Subcutaneous abdominal adipose tissue (tissue), 5 donors: ENCODE data around the gene SRCIN1.
"Not testable (repeated sequence)": the region's sequence is repeated elsewhere in the genome, so short reads cannot be mapped to it uniquely, and the experiment has no call there.

Experiments used
- H3K27ac ChIP-seq: one replicate; pipeline ENCODE4 v1.7.0; 2013; ENCODE audit warnings: low read depth, mild to moderate bottlenecking, inconsistent platforms, low read length, moderate library complexity
- H3K27me3 ChIP-seq, 5 donors: one replicate each; pipeline ENCODE4 v1.7.0; 2013; ENCODE audit warnings: low read length in 5 of 5, inconsistent platforms in 1 of 5; ENCODE audit not compliant: control insufficient read depth in 5 of 5, insufficient read depth in 4 of 5
- H3K36me3 ChIP-seq, 5 donors: one replicate each; pipeline ENCODE4 v1.7.0; 2013; ENCODE audit warnings: low read length in 5 of 5; ENCODE audit not compliant: control insufficient read depth in 5 of 5, insufficient read depth in 5 of 5
- H3K4me1 ChIP-seq, 5 donors: one replicate each; pipeline ENCODE4 v1.7.0; 2013; ENCODE audit warnings: low read length in 5 of 5, mild to moderate bottlenecking in 3 of 5, moderate library complexity in 1 of 5; ENCODE audit not compliant: control insufficient read depth in 5 of 5, insufficient read depth in 5 of 5
- H3K4me3 ChIP-seq, 5 donors: one replicate each; pipeline ENCODE4 v1.7.0; 2013; ENCODE audit warnings: low read length in 5 of 5, low read depth in 1 of 5
- H3K9ac ChIP-seq, 5 donors: one replicate each; pipeline ENCODE4 v1.7.0; 2013; ENCODE audit warnings: low read length in 5 of 5, mild to moderate bottlenecking in 4 of 5, moderate library complexity in 3 of 5
- H3K9me3 ChIP-seq, 5 donors: one replicate each; pipeline ENCODE4 v1.7.0; 2013; ENCODE audit warnings: low read length in 5 of 5; ENCODE audit not compliant: control insufficient read depth in 5 of 5
- donor health status: healthy.
- donor health status: healthy.
- donor health status: healthy.
- donor health status: healthy.
- donor health status: healthy.

SRCIN1 gene

DNA sequence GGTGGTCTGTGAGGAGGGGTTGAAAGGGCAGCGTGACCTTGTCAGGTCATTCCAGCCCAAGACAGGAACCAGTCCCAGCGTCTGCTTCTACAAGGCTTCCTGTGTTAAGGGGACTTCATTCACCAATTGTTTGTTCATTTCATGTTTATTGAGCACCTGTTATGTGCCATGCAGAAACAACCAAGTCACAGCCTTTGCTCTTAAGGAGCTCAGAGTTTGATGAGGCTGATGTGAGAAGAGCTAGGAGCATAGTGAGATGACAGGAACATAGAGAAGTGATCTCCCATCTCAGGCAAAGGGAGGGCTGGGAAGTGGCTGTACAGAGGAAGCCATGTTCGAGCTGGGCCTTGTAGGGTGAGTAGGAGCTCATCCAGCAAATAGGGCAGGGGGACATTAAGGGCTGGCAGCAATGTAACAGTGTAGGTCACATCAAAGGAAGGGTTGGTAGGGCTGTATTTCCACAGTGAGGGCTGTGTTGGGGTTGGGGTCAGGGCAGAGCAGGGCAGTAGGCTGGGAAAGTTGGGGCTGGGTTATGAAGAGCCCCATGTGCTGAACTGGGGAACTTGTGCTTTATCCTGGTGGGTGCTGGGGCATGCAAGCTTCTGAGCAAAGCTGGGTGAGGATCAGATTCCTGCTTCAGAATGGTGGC is 97.7 kb downstream of the SRCIN1 start:
- Histone ChIP-seq H3K9me3 (no peaks in the 10 kb centered on the region), H3K4me3 (no peak overlapping the region), H3K27me3 (peaks cover 0 to 14% (median 3%) of the 10 kb centered on the region in 5 donors), H3K36me3 (peaks cover 0 to 43% (median 27%) of the 10 kb centered on the region in 5 donors), H3K27ac (no peak overlapping the region), H3K9ac (no peak overlapping the region), H3K4me1 (peaks cover 0 to 13% (median 9%) of the 10 kb centered on the region in 5 donors)

DNA sequence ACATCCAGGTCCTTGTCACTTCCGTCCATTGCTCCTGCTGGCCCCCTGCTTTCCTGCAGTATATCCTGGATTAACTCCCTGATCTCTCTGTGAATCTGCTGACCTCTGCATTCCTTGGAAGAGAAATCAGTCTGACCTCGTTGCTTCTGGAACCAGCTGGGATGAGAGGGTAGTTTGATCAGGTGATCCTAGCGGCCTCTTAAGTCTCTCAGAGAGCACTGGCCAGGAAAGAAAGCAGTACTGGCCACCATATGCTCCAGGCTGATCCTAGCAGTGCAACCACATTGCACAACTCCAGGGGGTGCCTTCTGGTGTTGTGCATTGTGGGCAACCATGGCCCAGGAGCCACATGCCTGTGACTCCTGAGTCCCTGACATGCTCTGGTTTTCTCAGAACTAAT is 98.3 kb downstream of the SRCIN1 start:
- peaks cover 0 to 46% (median 33%) of the 10 kb centered on the region in 5 donors for H3K36me3 ChIP-seq
- H3K27me3 ChIP-seq, result peaks cover 0 to 12% (median 3%) of the 10 kb centered on the region in 5 donors
- H3K9ac ChIP-seq, result no peak overlapping the region
- H3K4me1 ChIP-seq, result peaks cover 0 to 13% (median 9%) of the 10 kb centered on the region in 5 donors
- H3K27ac ChIP-seq, result no peak overlapping the region
- H3K4me3 ChIP-seq, result no peak overlapping the region
- no peaks in the 10 kb centered on the region for H3K9me3 ChIP-seq

DNA sequence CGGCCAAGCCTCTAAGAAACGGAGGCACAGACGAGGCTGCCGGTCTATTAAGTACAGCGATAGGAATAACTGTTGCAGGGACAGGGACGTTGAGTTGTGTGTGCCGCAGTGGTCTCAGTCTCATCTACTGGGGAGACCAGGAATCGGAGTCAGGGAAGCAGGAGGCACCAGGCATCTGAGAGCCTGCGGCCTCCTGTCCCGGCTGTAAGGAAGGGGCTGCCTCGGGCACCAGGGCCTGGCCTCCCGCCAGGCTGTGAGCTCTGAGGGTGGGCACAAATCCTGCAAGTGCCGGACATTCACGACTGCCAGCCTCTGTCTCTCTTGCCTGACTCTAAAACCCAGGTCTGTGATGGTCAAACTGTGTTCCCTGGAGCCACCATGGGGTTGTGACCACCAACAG is 101.5 kb downstream of the SRCIN1 start:
- Histone ChIP-seq H3K4me1 (peaks cover 0 to 3% (median 0%) of the 10 kb centered on the region in 5 donors), H3K9ac (no peak overlapping the region), H3K27ac (no peak overlapping the region), H3K9me3 (no peaks in the 10 kb centered on the region), H3K4me3 (no peak overlapping the region), H3K36me3 (peaks cover 0 to 47% (median 40%) of the 10 kb centered on the region in 5 donors), H3K27me3 (no peaks in the 10 kb centered on the region)

GRCh38 chr17:38503286-38503913 is 102.4 kb downstream of the SRCIN1 start:
- not testable (repeated sequence) for H3K9me3 ChIP-seq, H3K4me1 ChIP-seq, H3K27ac ChIP-seq, H3K4me3 ChIP-seq, H3K27me3 ChIP-seq, H3K9ac ChIP-seq
- H3K36me3 ChIP-seq, result peaks cover 0 to 52% (median 44%) of the 10 kb centered on the region in 5 donors

DNA sequence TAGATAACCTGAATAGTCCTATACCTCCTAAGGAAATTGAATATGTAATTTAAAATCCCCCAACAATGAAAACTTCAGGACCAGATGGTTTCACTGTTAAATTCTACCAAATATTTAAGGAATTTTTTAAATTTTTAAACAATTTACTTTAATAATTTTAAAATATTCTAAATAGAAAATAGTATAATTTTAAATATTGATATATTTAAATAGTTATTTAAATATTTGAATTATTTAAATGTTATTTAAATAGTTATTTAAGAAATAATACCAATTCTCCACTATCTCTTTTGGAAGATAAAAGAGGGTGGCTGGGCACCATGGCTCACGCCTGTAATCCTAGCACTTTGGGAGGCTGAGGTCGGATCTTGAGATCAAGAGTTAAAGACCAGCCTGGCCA is 104.0 kb downstream of the SRCIN1 start:
- H3K9ac ChIP-seq, H3K4me3 ChIP-seq, H3K9me3 ChIP-seq, H3K4me1 ChIP-seq, H3K27ac ChIP-seq, H3K27me3 ChIP-seq: not testable (repeated sequence)
- peaks cover 0 to 55% (median 42%) of the 10 kb centered on the region in 5 donors for H3K36me3 ChIP-seq

DNA sequence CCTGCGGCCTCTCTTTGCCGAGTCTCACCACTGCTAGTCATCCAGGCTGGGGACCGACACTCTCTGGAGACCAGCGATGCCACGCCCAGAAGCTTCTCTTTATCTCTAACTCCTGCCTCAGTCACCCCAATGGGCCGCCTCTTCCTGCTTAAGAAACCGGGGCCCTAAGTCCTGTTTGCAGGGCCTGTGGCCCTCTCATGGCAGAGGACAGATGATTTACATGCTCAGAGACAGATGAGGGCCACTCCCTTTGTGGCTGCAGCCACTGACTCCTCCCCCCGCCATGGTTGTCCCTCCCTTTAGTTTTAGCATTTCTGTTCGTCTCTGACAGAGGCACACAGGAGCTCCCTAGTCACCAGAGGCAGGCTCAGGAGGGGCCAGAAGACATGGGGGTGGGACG is 106.5 kb downstream of the SRCIN1 start:
- not testable (repeated sequence) for H3K9ac ChIP-seq, H3K4me3 ChIP-seq, H3K27me3 ChIP-seq, H3K9me3 ChIP-seq, H3K4me1 ChIP-seq, H3K27ac ChIP-seq
- peaks cover 0 to 44% (median 33%) of the 10 kb centered on the region in 5 donors for H3K36me3 ChIP-seq

GRCh38 chr17:38498353-38498752 is 107.4 kb downstream of the SRCIN1 start:
- Histone ChIP-seq H3K9me3 (no peaks in the 10 kb centered on the region), H3K4me3 (no peak overlapping the region), H3K27me3 (no peaks in the 10 kb centered on the region), H3K4me1 (no peaks in the 10 kb centered on the region), H3K9ac (no peak overlapping the region), H3K27ac (no peak overlapping the region), H3K36me3 (peaks cover 0 to 46% (median 33%) of the 10 kb centered on the region in 5 donors)

GRCh38 chr17:38497656-38498055 is 108.1 kb downstream of the SRCIN1 start:
- H3K4me3 ChIP-seq, H3K9ac ChIP-seq, H3K9me3 ChIP-seq, H3K27ac ChIP-seq, H3K27me3 ChIP-seq, H3K4me1 ChIP-seq: not testable (repeated sequence)
- peaks cover 0 to 46% (median 33%) of the 10 kb centered on the region in 5 donors for H3K36me3 ChIP-seq

- not testable (repeated sequence) for H3K9me3 ChIP-seq, H3K27ac ChIP-seq, H3K4me3 ChIP-seq, H3K27me3 ChIP-seq, H3K4me1 ChIP-seq, H3K9ac ChIP-seq
- H3K36me3 ChIP-seq, result peaks cover 0 to 68% (median 46%) of the 10 kb centered on the region in 5 donors
These were observed 111.6 kb downstream of the SRCIN1 start for GRCh38 chr17:38494152-38494551.

DNA sequence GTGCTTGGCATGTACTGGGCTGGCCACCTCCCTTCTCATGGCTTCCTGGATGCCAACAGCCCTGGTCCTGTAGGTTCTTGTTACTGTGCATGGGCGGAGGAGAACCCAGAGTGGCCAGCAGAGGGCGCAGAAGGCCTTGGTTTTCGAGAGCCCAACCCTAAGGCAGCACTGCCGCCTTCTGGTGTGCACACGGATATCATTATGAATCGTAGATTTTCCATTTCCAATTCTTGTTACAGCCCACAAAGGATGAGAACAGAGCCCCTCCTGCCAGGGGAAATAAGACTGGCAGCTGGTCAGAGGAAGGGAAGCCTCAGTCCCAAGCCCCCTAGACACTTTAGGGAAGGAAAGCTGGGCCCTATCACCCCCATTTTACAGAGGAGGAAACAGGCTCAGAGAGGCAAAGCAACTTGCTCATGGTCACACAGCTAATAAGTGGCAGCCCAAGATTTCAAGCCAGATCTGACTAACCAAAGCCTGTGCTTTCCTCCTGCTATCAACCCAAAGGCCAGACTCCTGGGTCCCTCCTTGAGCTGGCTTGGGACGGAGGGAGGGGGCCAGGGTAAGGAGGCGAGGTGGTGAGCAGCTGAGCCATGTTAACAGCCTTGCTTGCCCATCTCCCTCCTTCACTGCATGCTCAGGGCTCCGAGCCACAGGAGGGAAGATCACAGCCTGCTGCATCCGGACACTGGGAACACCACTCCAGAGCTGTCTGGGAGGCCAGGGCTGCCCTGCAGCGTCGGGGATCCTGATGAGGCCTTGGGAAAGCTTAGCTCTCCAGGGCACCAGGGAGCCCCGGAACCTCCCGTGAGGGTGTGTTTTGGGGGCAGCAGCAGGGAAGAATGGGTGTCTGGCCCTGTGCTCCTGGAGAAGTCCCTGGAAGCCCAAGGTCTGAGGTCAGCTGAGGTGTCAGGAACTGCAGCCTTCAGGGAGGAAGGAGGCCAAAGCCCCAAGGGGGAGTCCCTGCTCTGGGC is 113.4 kb downstream of the SRCIN1 start:
- H3K9ac ChIP-seq, H3K9me3 ChIP-seq, H3K27me3 ChIP-seq, H3K4me3 ChIP-seq, H3K4me1 ChIP-seq, H3K27ac ChIP-seq: not testable (repeated sequence)
- peaks cover 0 to 52% (median 36%) of the 10 kb centered on the region in 5 donors for H3K36me3 ChIP-seq
